Fibroblast of lung (primary cell): ENCODE data around the gene HGFAC. TPM values are rescaled to one million over a fixed set of nuclear protein-coding genes. Genes with fewer than 3 reads are reported as not detected.

ENCODE experiments used
- DNase-seq, 2 donors: peaks; one replicate each; pipeline versions ENCODE4 v3.0.0 to v3.0.0-alpha.2; 2010; ENCODE audit warnings: low read depth in 2 of 2
- H2AFZ ChIP-seq: 2 replicates; pipeline ENCODE4 v1.5.1; 2012; ENCODE audit warnings: low read length, control low read depth, inconsistent platforms
- H3K27ac ChIP-seq: 2 replicates; pipeline ENCODE4 v1.5.1; 2011; ENCODE audit warnings: low read length, control low read depth; ENCODE audit not compliant: insufficient read depth
- H3K27me3 ChIP-seq: 2 replicates; pipeline ENCODE4 v1.5.1; 2011; ENCODE audit warnings: mild to moderate bottlenecking, low read length; ENCODE audit not compliant: control insufficient read depth, insufficient read depth
- H3K36me3 ChIP-seq: 2 replicates; pipeline ENCODE4 v1.5.1; 2011; ENCODE audit warnings: low read length; ENCODE audit not compliant: control insufficient read depth, insufficient read depth
- H3K4me1 ChIP-seq: 2 replicates; pipeline ENCODE4 v1.5.1; 2011; ENCODE audit warnings: low read length; ENCODE audit not compliant: control insufficient read depth, insufficient read depth; ENCODE audit errors: extremely low read depth
- H3K4me2 ChIP-seq: 2 replicates; pipeline ENCODE4 v1.5.1; 2011; ENCODE audit warnings: low read length, control low read depth; ENCODE audit not compliant: insufficient read depth; ENCODE audit errors: extremely low read depth
- H3K4me3 ChIP-seq, 4 experiments: fragments of 200-600 bp in 1 of 4; sonication (generic) in 1 of 4; replicated peaks in 1 of 4; 2 replicates each; pipeline ENCODE4 v1.5.1; 2011 to 2016; ENCODE audit warnings: low read length in 4 of 4, low read depth in 3 of 4, mild to moderate bottlenecking in 3 of 4, control low read depth in 2 of 4, inconsistent platforms in 1 of 4, mixed read lengths in 1 of 4; ENCODE audit not compliant: insufficient read depth in 1 of 4; ENCODE audit errors: control extremely low read depth in 1 of 4
- H3K79me2 ChIP-seq: 2 replicates; pipeline ENCODE4 v1.5.1; 2012; ENCODE audit warnings: mild to moderate bottlenecking, low read length, inconsistent platforms; ENCODE audit not compliant: control insufficient read depth, insufficient read depth
- H3K9ac ChIP-seq: 2 replicates; pipeline ENCODE4 v1.5.1; 2011; ENCODE audit warnings: mild to moderate bottlenecking, low read length, control low read depth; ENCODE audit not compliant: insufficient read depth
- H3K9me3 ChIP-seq: 2 replicates; pipeline ENCODE4 v1.5.1; 2012; ENCODE audit warnings: low read depth, low read length; ENCODE audit not compliant: control insufficient read depth, insufficient read depth
- H4K20me1 ChIP-seq: 2 replicates; pipeline ENCODE4 v1.5.1; 2011; ENCODE audit warnings: low read length; ENCODE audit not compliant: control insufficient read depth, insufficient read depth; ENCODE audit errors: extremely low read depth
- EZH2 ChIP-seq: IDR thresholded peaks from 2 replicates; pipeline ENCODE4 v1.5.1; 2012; ENCODE audit warnings: low read length, control low read depth, mild to moderate bottlenecking; ENCODE audit errors: missing control alignments
- polyA plus RNA-seq, 2 donors: library from polyadenylated mRNA; depleted of rRNA in 1 of 2; stranded (reverse) in 1 of 2; unstranded in 1 of 2; fragments of >200 nt; gene quantifications; 2 replicates each; pipeline ENCODE4 v1.2.1, GENCODE V29; 2011 to 2012; ENCODE audit warnings: missing spikeins in 1 of 2
- total RNA-seq: library from RNA; depleted of rRNA; stranded (reverse); fragments of >200 nt; gene quantifications from 2 replicates; pipeline ENCODE4 v1.2.1, GENCODE V29; 2014
- TF ChIP-seq, protein P1 (sequence below), 2 donors: IDR thresholded peaks in 1 of 2; conservative IDR thresholded peaks in 1 of 2; 1 replicate in 1 of 2; 2 replicates in 1 of 2; pipeline ENCODE4 v1.5.1; 2011 to 2012; ENCODE audit warnings: low read length in 2 of 2, control low read depth in 1 of 2, inconsistent platforms in 1 of 2, low read depth in 1 of 2, mild to moderate bottlenecking in 1 of 2

Gene HGFAC
- total and polyA plus RNA-seq, 2 donors (not counting 1 experiment from before 2014, with no cell fraction given): 0.33 TPM; not detected in 1

DNA sequence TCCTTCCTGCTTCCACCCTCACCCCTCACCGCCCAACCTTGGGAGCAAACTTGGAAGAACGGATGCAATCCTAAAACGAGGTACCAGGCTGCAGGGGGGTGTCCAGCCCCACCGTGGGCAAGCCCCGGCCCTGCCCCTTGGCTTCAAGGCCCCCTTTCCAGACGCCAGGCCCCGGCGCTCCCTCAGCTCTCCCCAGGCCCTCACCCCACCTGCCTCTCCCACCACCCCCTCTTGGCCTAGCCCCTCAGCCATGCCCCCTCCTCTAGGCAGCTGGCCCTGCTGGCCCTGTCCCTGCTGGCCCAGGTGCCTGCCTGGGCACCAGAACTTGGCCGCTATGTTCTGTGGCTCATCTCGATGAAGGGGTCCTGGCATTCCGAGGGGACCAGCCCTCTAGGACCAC, 56.6 kb downstream of the HGFAC start:
- Histone ChIP-seq H4K20me1 (no peaks in the 10 kb centered on the region), H3K4me2 (no peak overlapping the region), H3K4me3 (no peak overlapping the region), H3K79me2 (no peaks in the 10 kb centered on the region), H3K27ac (no peak overlapping the region), H3K9ac (no peak overlapping the region), H2AFZ (no peak overlapping the region), H3K4me1 (no peaks in the 10 kb centered on the region), H3K27me3 (peaks cover 11% of the 10 kb centered on the region), H3K9me3 (no peaks in the 10 kb centered on the region), H3K36me3 (no peaks in the 10 kb centered on the region)
- TF ChIP-seq EZH2: no peak
- TF ChIP-seq, protein P1, sequence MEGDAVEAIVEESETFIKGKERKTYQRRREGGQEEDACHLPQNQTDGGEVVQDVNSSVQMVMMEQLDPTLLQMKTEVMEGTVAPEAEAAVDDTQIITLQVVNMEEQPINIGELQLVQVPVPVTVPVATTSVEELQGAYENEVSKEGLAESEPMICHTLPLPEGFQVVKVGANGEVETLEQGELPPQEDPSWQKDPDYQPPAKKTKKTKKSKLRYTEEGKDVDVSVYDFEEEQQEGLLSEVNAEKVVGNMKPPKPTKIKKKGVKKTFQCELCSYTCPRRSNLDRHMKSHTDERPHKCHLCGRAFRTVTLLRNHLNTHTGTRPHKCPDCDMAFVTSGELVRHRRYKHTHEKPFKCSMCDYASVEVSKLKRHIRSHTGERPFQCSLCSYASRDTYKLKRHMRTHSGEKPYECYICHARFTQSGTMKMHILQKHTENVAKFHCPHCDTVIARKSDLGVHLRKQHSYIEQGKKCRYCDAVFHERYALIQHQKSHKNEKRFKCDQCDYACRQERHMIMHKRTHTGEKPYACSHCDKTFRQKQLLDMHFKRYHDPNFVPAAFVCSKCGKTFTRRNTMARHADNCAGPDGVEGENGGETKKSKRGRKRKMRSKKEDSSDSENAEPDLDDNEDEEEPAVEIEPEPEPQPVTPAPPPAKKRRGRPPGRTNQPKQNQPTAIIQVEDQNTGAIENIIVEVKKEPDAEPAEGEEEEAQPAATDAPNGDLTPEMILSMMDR (conservative IDR thresholded peaks at IDR 0.05 in 1 of 2, IDR thresholded peaks at IDR 0.05 in 1 of 2; ENCODE audit: low read depth in 1 of 2, low read length in 2 of 2): no peak
- no peak for DNase-seq

Other genes starting within 250 kb of the HGFAC start
- gene MSANTD1, start 192.8 kb upstream of the HGFAC start, total RNA-seq: 0.26 and 0.50 TPM in 2 replicates
- gene MSANTD1, start 192.8 kb upstream of the HGFAC start, polyA plus RNA-seq: 0.02 TPM in 1 of 2 replicates, not detected in the other
- gene RGS12, start 148.9 kb upstream of the HGFAC start, total RNA-seq: 15.7 and 21.1 TPM in 2 replicates
- gene RGS12, start 148.9 kb upstream of the HGFAC start, polyA plus RNA-seq: 5.1 and 19.7 TPM in 2 replicates
- gene DOK7, start 21.3 kb downstream of the HGFAC start, total RNA-seq: under 0.01 and 0.17 TPM in 2 replicates
- gene DOK7, start 21.3 kb downstream of the HGFAC start, polyA plus RNA-seq: not detected in 2 replicates
- gene LRPAP1, start 90.5 kb downstream of the HGFAC start, total RNA-seq: 20.5 and 62.9 TPM in 2 replicates
- gene LRPAP1, start 90.5 kb downstream of the HGFAC start, polyA plus RNA-seq: 80.5 and 113 TPM in 2 replicates